Endothelial cell (in vitro differentiated cells): ENCODE measurements around the gene ABCC8. TPM values are rescaled to one million over a fixed set of nuclear protein-coding genes. Genes with fewer than 3 reads are reported as not detected.

Experiments
- DNase-seq: peaks from one replicate; pipeline ENCODE4 v3.0.0; 2021; ENCODE audit warnings: low spot score
- H3K27ac Mint-ChIP-seq: one replicate; pipeline ENCODE4 v1.8.0; 2021; ENCODE audit warnings: mixed read lengths, inconsistent platforms; ENCODE audit not compliant: unreplicated experiment
- H3K27me3 Mint-ChIP-seq: one replicate; pipeline ENCODE4 v1.8.0; 2021; ENCODE audit warnings: mild to moderate bottlenecking, moderate library complexity, mixed read lengths, inconsistent platforms; ENCODE audit not compliant: unreplicated experiment
- H3K36me3 Mint-ChIP-seq: one replicate; pipeline ENCODE4 v1.8.0; 2021; ENCODE audit warnings: mild to moderate bottlenecking, low read depth, mixed read lengths, inconsistent platforms; ENCODE audit not compliant: unreplicated experiment
- H3K4me1 Mint-ChIP-seq: one replicate; pipeline ENCODE4 v1.8.0; 2021; ENCODE audit warnings: mild to moderate bottlenecking, mixed read lengths, inconsistent platforms; ENCODE audit not compliant: unreplicated experiment
- H3K4me3 Mint-ChIP-seq: one replicate; pipeline ENCODE4 v1.8.0; 2021; ENCODE audit warnings: mild to moderate bottlenecking, mixed read lengths, inconsistent platforms; ENCODE audit not compliant: unreplicated experiment
- H3K9me3 Mint-ChIP-seq: one replicate; pipeline ENCODE4 v1.8.0; 2021; ENCODE audit warnings: mixed read lengths, inconsistent platforms; ENCODE audit not compliant: unreplicated experiment
- total RNA-seq: library from RNA; stranded (reverse); fragmentation: NEBNext Ultra II Directional; extraction: Animal tissue kit (Norgen Biotek cat#: 25700); gene quantifications from one replicate; pipeline ENCODE4 v1.2.1, GENCODE V29; 2021; ENCODE audit not compliant: unreplicated experiment
- TF ChIP-seq, protein P1 (sequence below): fragments of 200-600 bp; sonication (generic); IDR thresholded peaks from one replicate; pipeline ENCODE4 v1.5.0; 2021; ENCODE audit warnings: antibody characterized with exemption; ENCODE audit not compliant: unreplicated experiment

ABCC8 gene
- total RNA-seq, 1 donor from 2014 or later, result not detected

DNA sequence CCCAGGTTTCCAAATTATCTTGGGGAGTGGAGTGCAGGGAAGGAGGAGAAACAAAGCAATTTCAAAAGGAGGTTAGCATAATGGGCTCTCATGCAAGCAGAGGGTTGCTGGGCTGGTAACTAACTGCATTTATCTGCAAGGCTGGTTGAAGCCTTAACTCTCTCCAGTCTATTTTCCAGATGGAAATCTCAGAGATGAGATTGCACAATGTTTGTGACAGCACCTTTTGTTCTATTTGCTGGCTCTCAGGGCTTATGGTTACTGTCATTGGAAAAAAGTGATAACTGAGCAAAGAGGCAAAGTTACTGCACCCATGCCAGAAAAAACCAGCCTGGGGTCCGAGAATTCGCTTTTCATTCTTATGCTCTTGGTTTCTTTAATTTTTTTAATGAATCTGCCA lies 33.2 kb downstream of the ABCC8 start:
- H3K27ac Mint-ChIP-seq, result no peak overlapping the region
- DNase-seq, result no peak
- no peaks in the 10 kb centered on the region for H3K27me3 Mint-ChIP-seq
- TF ChIP-seq, protein P1, sequence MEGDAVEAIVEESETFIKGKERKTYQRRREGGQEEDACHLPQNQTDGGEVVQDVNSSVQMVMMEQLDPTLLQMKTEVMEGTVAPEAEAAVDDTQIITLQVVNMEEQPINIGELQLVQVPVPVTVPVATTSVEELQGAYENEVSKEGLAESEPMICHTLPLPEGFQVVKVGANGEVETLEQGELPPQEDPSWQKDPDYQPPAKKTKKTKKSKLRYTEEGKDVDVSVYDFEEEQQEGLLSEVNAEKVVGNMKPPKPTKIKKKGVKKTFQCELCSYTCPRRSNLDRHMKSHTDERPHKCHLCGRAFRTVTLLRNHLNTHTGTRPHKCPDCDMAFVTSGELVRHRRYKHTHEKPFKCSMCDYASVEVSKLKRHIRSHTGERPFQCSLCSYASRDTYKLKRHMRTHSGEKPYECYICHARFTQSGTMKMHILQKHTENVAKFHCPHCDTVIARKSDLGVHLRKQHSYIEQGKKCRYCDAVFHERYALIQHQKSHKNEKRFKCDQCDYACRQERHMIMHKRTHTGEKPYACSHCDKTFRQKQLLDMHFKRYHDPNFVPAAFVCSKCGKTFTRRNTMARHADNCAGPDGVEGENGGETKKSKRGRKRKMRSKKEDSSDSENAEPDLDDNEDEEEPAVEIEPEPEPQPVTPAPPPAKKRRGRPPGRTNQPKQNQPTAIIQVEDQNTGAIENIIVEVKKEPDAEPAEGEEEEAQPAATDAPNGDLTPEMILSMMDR, result no peak
- no peaks in the 10 kb centered on the region for H3K9me3 Mint-ChIP-seq
- peaks cover 11% of the 10 kb centered on the region for H3K4me1 Mint-ChIP-seq
- no peaks in the 10 kb centered on the region for H3K36me3 Mint-ChIP-seq
- no peak overlapping the region for H3K4me3 Mint-ChIP-seq

DNA sequence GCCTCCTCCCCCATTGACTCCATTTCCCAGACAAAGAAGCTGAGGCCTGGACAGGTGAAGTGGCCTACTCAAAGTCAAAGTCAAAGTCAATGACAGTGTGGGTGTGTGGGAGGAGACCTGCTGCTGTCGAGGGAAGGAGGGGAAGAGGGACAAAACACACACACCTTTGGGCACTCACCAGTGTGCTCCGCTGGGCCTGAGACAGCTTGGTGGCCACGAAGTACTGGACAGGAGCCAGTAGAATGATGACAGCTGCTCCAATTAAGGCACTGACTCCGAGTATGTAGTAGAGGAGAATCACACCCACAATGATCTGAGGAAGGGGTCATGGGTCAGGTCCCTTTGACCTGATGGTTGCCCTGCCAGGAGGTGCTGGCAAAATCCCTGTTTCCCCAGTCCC lies 33.6 kb downstream of the ABCC8 start:
- Mint-ChIP-seq H3K36me3 (no peaks in the 10 kb centered on the region), H3K4me3 (no peak overlapping the region), H3K9me3 (no peaks in the 10 kb centered on the region), H3K4me1 (peaks cover 11% of the 10 kb centered on the region), H3K27ac (no peak overlapping the region), H3K27me3 (no peaks in the 10 kb centered on the region)
- TF ChIP-seq, protein P1, result no peak
- DNase-seq, result no peak

DNA sequence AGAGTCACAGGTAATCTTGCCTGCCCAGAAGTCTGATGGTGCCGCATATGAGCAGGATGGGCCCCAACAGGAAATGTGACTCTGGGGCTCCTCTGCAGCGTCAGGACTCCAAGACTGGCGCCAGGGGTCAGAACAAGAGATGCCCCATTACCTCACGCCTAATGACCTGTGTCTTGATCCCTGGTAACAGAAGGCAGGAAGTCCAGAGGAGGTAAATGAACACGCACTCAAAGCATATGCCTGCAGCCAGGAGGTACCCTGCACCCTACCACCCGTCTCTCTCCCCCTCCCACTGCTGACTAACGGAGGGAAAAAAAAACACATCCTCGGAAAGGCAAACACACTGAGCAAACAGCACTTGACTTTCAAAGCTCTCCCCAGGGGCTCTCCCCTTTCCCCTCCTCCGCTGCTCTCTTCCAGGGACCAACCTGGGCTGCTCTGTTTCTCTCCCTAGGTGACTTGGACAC lies 37.3 kb downstream of the ABCC8 start:
- H3K9me3 Mint-ChIP-seq, result no peaks in the 10 kb centered on the region
- DNase-seq, result no peak
- TF ChIP-seq, protein P1, result no peak
- H3K4me1 Mint-ChIP-seq, result peaks cover 15% of the 10 kb centered on the region
- no peak overlapping the region for H3K27ac Mint-ChIP-seq
- no peaks in the 10 kb centered on the region for H3K36me3 Mint-ChIP-seq
- H3K27me3 Mint-ChIP-seq, result peaks cover 1% of the 10 kb centered on the region
- no peak overlapping the region for H3K4me3 Mint-ChIP-seq

DNA sequence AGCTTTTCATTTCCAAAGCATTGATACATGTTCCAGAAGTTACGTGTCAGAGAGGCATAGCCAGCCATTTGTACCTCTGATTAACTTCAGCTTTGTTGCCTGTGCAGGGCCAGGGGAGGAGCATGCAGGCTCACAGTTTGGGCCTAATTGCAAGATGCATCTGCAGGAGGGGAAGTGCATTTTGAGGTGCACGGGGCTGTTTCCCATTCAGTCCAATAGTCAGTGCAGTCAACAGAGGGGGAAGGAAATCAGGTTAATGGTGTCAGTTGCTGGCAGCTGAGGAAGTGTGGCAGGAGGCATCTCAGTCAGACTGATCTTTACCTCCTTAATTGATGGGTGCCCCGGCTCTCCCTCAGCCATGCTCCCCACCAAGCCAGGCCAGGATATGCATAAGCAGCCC lies 39.3 kb downstream of the ABCC8 start:
- peaks cover 1% of the 10 kb centered on the region for H3K27me3 Mint-ChIP-seq
- no peaks in the 10 kb centered on the region for H3K36me3 Mint-ChIP-seq
- H3K4me1 Mint-ChIP-seq, result peaks cover 15% of the 10 kb centered on the region
- no peak overlapping the region for H3K4me3 Mint-ChIP-seq
- H3K9me3 Mint-ChIP-seq, result no peaks in the 10 kb centered on the region
- no peak for DNase-seq
- TF ChIP-seq, protein P1, result no peak
- H3K27ac Mint-ChIP-seq, result no peak overlapping the region

DNA sequence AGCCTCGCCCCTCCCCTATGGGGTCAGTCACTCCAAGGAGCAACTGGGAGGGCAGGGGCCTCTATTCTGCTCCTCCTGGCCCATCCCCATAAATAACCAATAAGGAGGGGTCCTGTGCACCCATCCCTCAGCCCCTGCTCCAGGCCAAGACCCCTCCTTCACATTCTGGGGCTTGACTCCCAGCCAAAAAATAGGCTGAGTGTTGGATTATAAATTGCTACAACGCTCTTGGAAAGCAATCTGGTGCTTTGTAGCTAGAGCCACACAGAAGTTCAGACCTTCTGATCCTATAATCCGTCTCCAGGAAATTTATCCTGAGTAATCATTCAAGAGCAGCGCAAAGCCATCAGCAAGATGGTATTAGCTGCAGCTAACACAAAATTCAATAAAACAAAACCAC lies 42.5 kb downstream of the ABCC8 start:
- Mint-ChIP-seq H3K4me1 (peaks cover 9% of the 10 kb centered on the region), H3K27ac (no peak overlapping the region), H3K9me3 (no peaks in the 10 kb centered on the region), H3K27me3 (peaks cover 1% of the 10 kb centered on the region), H3K36me3 (no peaks in the 10 kb centered on the region), H3K4me3 (no peak overlapping the region)
- no peak for DNase-seq
- TF ChIP-seq, protein P1, result no peak
